Upper lobe of left lung (tissue), 4 donors: ENCODE measurements around the gene KRT71.

Source experiments
- POLR2A ChIP-seq, 4 donors: fragments of 450-650 bp; IDR thresholded peaks; one replicate each; pipeline ENCODE4 v1.5.1; 2016 to 2017; ENCODE audit warnings: antibody characterized with exemption in 4 of 4, mild to moderate bottlenecking in 2 of 4
- POLR2AphosphoS5 ChIP-seq, 2 donors: sonication (generic); formaldehyde crosslinking; IDR thresholded peaks; one replicate each; pipeline ENCODE4 v1.5.1; 2017; ENCODE audit warnings: antibody characterized with exemption in 2 of 2
- TF ChIP-seq, protein P1 (sequence below), 6 experiments: fragments of 450-650 bp in 4 of 6; fragments of 200-600 bp in 2 of 6; sonication (generic) in 2 of 6; IDR thresholded peaks; one replicate each; pipeline ENCODE4 v1.5.1; 2016 to 2019; ENCODE audit warnings: antibody characterized with exemption in 6 of 6

DNA sequence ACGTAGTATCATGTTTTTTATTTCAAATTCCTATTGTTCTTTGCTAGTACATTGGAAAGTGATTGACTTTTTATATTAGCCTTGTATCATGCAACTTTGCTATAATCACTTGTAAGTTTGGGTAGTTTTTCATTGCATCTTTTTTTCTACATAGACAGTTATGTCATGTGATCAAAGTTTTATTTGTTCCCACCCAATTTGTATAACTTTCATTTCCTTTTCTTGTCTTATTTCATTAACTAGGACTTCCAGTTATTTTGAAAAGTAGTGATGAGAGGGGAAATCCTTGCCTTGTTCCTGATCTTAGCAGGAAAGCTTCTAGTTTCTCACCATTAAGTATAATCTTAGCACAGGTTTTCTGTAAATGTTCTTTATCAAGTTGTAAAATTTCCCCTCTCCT lies 50.1 kb downstream of the KRT71 start:
- TF ChIP-seq, protein P1, sequence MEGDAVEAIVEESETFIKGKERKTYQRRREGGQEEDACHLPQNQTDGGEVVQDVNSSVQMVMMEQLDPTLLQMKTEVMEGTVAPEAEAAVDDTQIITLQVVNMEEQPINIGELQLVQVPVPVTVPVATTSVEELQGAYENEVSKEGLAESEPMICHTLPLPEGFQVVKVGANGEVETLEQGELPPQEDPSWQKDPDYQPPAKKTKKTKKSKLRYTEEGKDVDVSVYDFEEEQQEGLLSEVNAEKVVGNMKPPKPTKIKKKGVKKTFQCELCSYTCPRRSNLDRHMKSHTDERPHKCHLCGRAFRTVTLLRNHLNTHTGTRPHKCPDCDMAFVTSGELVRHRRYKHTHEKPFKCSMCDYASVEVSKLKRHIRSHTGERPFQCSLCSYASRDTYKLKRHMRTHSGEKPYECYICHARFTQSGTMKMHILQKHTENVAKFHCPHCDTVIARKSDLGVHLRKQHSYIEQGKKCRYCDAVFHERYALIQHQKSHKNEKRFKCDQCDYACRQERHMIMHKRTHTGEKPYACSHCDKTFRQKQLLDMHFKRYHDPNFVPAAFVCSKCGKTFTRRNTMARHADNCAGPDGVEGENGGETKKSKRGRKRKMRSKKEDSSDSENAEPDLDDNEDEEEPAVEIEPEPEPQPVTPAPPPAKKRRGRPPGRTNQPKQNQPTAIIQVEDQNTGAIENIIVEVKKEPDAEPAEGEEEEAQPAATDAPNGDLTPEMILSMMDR (IDR thresholded peaks at IDR 0.05), result no peak
- TF ChIP-seq POLR2A (IDR thresholded peaks at IDR 0.05) (no peak), POLR2AphosphoS5 (IDR thresholded peaks at IDR 0.05) (no peak)
